Astrocyte of the spinal cord (primary cell): Measurements from ENCODE around the gene AVPR1B.

Experiments used
- DNase-seq: peaks from one replicate; pipeline ENCODE4 v3.0.0; 2011; ENCODE audit warnings: low read depth, low spot score
- H3K4me3 ChIP-seq: 2 replicates; pipeline ENCODE4 v1.5.1; 2011; ENCODE audit warnings: low read depth, mild to moderate bottlenecking, low read length, moderate library complexity
- CTCF ChIP-seq: IDR thresholded peaks from 2 replicates; pipeline ENCODE4 v1.5.1; 2012; ENCODE audit warnings: low read depth, mild to moderate bottlenecking, low read length, inconsistent platforms
- in situ Hi-C: cut with HindIII; loops from 2 replicates; pipeline ENCODE4 v1.10.0; 2017; ENCODE audit warnings: low sequenced_read_pairs

The AVPR1B gene

GRCh38 chr1:206136241-206136640, 19.1 kb upstream of the AVPR1B start:
- in situ Hi-C loops, result no loop called here
- no peak overlapping the region for H3K4me3 ChIP-seq
- DNase-seq, result no peak
- no peak for TF ChIP-seq CTCF

- TF ChIP-seq CTCF, result no peak
- no peak overlapping the region for H3K4me3 ChIP-seq
- in situ Hi-C loops, result no loop called here
- DNase-seq, result no peak
Measured at GRCh38 chr1:206135248-206135647, 18.1 kb upstream of the AVPR1B start.

GRCh38 chr1:206133751-206134415, 16.7 kb upstream of the AVPR1B start:
- no peak for TF ChIP-seq CTCF
- H3K4me3 ChIP-seq, result no peak overlapping the region
- in situ Hi-C loops, result no loop called here
- DNase-seq, result peak; percentile 36

GRCh38 chr1:206131037-206131436, 13.8 kb upstream of the AVPR1B start:
- H3K4me3 ChIP-seq, result no peak overlapping the region
- no peak for TF ChIP-seq CTCF
- in situ Hi-C loops, result no loop called here
- no peak for DNase-seq

GRCh38 chr1:206128196-206128595, 11.0 kb upstream of the AVPR1B start:
- H3K4me3 ChIP-seq, result no peak overlapping the region
- TF ChIP-seq CTCF, result no peak
- in situ Hi-C loops, result no loop called here
- no peak for DNase-seq

GRCh38 chr1:206127336-206127735, 10.1 kb upstream of the AVPR1B start:
- in situ Hi-C loops, result no loop called here
- no peak for TF ChIP-seq CTCF
- DNase-seq, result no peak
- H3K4me3 ChIP-seq, result no peak overlapping the region
